ENCODE results near the gene CSTA.
"Not testable (repeated sequence)": the region's sequence is repeated elsewhere in the genome, so short reads cannot be mapped to it uniquely, and the experiment has no call there.

The CSTA gene

GRCh38 chr3:122322095-122323075 is 2.7 kb upstream of the CSTA start:
- no peak for DNase-seq

GRCh38 chr3:122325769-122326168 is 721 bp downstream of the CSTA start:
- no peak for DNase-seq

GRCh38 chr3:122331886-122332285 is 6.8 kb downstream of the CSTA start:
- no peak for DNase-seq

GRCh38 chr3:122332551-122332950 is 7.5 kb downstream of the CSTA start:
- DNase-seq, result no peak

- no peak for DNase-seq
These were observed 17.8 kb downstream of the CSTA start for GRCh38 chr3:122342803-122343202.

- no peak for DNase-seq
These were observed 18.6 kb downstream of the CSTA start for GRCh38 chr3:122343654-122344053.

GRCh38 chr3:122349171-122349570 is 24.1 kb downstream of the CSTA start:
- no peak for DNase-seq

GRCh38 chr3:122350814-122351418 is 25.9 kb downstream of the CSTA start:
- DNase-seq, result no peak

- DNase-seq, result no peak
These were observed 26.6 kb downstream of the CSTA start for GRCh38 chr3:122351612-122352011.

- DNase-seq, result no peak
These were observed 28.2 kb downstream of the CSTA start for GRCh38 chr3:122353215-122353614.

GRCh38 chr3:122353893-122354401 is 28.9 kb downstream of the CSTA start:
- DNase-seq, result no peak

GRCh38 chr3:122355612-122356011 is 30.6 kb downstream of the CSTA start:
- DNase-seq, result no peak

- no peak for DNase-seq
These were observed 31.4 kb downstream of the CSTA start for GRCh38 chr3:122356402-122356801.

GRCh38 chr3:122357828-122358702 is 33.0 kb downstream of the CSTA start:
- no peak for DNase-seq

GRCh38 chr3:122358703-122359032 is 33.6 kb downstream of the CSTA start:
- no peak for DNase-seq

GRCh38 chr3:122362026-122362425 is 37.0 kb downstream of the CSTA start:
- DNase-seq, result no peak

GRCh38 chr3:122364490-122364889 is 39.4 kb downstream of the CSTA start:
- DNase-seq, result no peak

GRCh38 chr3:122365073-122365472 is 40.0 kb downstream of the CSTA start:
- DNase-seq, result no peak

GRCh38 chr3:122365582-122366378 is 40.7 kb downstream of the CSTA start:
- DNase-seq, result not testable (repeated sequence)

GRCh38 chr3:122366379-122366749 is 41.3 kb downstream of the CSTA start:
- DNase-seq, result no peak

GRCh38 chr3:122374034-122374433 is 49.0 kb downstream of the CSTA start:
- DNase-seq, result no peak

GRCh38 chr3:122377975-122378374 is 52.9 kb downstream of the CSTA start:
- DNase-seq, result no peak

All from NCI-H510A treated with DMSO at 0.1 percent for 48 hours (cell line).